AG08396 (cell line): ENCODE measurements around the gene RIOK3.
"Not testable (repeated sequence)": the region's sequence is repeated elsewhere in the genome, so short reads cannot be mapped to it uniquely, and the experiment has no call there.

Experiments used
- DNase-seq: peaks from one replicate; pipeline ENCODE4 v3.0.0; 2012; ENCODE audit warnings: low spot score, mixed read lengths

The RIOK3 gene

DNA sequence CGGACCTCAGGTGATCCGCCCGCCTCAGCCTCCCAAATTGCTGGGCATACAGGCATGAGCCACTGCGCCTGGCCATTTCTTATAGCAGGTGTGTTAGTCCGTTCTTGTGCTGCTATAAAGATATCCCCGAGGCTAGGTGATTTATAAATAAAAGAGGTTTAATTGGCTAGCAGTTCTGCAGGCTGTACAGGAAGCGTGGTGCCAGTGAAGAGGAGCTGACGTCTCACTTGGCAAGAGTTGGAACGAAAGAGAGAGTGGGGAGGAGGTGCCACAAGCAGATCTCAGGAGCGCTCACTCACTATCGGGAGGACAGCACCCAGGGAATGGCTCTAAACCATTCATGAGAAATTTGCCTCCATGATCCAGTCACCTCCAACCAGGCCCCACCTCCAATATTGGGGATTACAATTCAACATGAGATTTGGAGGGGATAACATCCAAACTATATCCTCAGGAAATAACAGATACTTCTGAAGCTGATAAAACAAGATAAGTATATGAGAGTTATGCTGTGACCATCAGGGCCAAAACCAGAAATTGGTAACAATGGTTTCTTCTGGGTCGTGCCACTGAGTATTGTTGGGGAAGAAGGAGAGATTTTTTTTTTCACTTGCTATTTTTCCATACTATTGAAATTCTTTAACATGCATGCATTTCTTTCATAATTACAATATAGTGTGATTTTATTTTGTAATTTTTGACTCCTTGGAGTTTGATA lies 42.8 kb downstream of the RIOK3 start:
- no peak for DNase-seq

DNA sequence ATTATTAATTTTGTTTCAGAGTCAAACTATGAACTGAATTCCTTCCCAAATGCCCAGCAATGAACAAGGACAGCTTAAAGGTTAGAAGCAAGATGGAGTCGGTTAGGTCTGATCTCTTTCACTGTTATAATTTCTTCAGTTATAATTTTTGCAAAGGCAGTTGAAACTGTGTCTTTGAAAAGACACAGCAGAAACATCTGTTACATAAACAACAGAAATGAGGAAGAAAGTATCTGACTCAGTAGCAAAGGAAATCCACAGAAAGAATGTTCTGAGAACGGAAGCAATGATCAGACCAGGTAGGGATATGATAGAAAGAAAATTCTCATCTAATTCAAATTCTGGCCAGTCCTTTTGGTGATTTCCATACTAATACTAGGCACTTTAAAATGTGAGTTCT lies 45.0 kb downstream of the RIOK3 start:
- no peak for DNase-seq

DNA sequence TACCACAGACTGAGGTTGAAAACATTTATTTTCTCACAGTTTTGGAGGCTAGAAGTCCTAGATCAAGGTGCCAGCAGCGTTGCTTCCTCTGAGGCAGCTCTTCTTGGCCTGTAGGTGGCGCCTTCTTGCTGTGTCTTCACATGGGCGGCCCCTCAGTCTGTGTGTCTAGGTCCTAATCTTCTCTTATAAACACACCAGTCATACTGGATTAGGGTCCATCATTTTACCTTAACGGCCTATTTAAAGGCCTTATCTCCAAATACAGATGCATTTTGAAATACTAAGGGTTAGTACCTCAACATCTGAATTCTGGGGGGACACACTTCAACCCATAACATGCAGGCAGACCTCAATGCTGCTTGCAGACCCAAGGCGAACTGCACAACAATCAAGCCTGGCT lies 45.8 kb downstream of the RIOK3 start:
- DNase-seq = peak; percentile 63

- DNase-seq = peak; percentile 43
Observed at GRCh38 chr18:23499291-23499781, 46.2 kb downstream of the RIOK3 start.

- no peak for DNase-seq
Observed at GRCh38 chr18:23501626-23502025, 48.5 kb downstream of the RIOK3 start.

DNA sequence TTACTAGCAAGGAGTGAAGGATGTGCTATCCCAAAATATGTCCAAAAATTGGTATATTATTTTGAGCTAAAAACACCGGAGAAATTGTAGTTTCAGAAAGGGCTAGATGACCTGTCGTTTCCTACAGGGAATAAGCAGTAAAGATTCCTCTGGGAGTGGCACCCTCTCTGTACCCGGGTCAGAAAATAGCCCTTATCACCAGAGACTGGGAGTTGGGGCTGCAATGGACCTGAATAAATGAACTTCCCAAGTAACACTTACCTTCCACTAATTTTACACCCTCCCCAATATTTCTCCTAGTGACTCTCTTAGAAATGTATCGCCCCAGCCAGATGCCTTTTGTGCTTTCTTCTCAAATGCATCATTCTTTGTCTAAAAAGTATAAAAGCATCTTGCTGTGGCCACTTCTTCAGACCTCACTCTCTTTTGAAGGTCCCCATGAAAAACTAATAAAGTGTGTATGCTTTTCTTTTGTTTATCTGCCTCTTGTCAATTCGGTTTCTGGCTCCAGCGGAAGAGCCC lies 49.5 kb downstream of the RIOK3 start:
- no peak for DNase-seq

DNA sequence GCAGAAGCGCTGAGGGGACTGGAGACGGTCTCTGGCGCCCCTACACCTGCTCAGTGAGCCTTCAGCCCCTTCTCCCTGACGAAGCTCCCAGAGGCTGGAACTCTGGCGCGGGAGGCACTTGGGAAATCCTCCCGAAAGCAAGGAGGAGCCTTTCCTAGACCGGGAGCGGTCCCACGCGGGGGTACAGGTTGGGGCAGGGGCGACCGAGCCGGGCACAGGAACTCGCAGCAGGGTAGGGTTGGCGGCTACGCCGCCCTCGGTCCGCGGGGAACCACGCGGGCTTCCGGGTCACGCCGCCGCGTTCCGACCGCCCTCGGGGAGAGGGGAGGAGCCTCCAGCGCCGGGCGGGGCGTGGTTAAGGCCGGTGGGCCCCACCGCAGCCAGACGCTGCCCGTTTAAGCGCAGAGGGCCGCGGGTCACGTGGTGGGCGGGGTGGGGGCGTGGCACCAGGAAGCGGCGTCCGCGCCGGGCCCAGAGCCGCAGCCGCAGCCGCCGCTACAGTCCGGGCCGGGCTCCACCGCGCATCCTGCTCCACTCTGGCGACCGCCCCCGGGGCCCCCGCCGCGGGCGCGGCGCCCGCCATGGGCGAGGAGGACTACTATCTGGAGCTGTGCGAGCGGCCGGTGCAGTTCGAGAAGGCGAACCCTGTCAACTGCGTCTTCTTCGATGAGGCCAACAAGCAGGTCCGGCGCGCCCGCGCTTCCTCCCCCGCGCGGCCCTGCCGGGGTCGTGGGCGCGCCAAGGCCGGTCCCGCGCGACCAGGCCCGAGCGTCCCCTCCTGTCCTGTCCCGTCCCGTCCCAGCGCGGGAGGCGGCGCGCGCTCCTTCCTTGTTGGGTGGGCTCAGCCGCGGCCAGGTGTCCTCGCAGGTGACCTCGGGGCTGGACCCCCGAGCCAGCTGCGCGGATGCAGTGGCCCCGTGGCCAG lies 50.2 kb downstream of the RIOK3 start, which contains the start of gene RMC1:
Gene RMC1 (plus strand): TSS at position 474 of the 925 bp plus-strand sequence. CDS start 108 bp downstream, at position 582.
- peak; percentile 98 for DNase-seq

GRCh38 chr18:23503963-23504344 lies 50.9 kb downstream of the RIOK3 start:
- peak; percentile 13 for DNase-seq

DNA sequence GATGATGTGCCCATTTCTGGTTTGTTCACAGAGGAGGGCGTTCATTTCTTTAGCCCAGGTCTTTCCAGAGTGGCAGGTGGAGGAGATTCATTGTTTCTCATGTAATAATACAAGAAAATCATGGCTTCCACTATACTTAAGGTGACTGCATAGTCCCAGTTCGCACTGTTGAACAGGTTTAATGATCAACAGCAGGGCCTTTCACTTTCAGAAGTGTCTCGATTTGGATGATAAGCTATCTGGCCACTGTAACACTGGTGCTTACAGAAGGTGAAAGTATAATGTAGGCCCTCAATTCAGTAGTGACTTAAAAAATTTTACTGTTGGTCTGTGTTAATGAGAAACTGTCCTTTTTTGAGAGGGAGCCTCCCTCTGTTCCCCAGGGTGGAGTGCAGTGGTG lies 51.6 kb downstream of the RIOK3 start:
- no peak for DNase-seq

DNA sequence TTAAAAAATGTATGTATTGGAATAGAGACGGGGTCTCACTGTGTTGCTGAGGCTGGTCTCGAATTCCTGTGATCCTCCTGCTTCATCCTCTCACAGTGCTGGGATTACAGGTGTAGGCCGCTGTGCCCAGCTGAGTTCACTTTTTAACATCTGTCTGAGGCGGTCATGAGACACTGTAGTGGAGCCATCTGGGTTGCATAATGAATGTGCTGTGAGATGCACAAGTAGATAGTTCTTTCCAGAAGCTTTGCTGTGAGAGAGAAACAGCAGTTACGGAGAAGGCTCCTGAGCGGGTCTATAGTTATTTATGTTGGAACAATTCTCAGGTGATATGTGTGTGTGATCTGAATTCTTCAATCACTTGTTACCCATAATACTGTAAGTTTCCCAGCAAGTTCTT lies 53.3 kb downstream of the RIOK3 start:
- DNase-seq = no peak

- DNase-seq = not testable (repeated sequence)
Observed at GRCh38 chr18:23510923-23511322, 57.8 kb downstream of the RIOK3 start.

DNA sequence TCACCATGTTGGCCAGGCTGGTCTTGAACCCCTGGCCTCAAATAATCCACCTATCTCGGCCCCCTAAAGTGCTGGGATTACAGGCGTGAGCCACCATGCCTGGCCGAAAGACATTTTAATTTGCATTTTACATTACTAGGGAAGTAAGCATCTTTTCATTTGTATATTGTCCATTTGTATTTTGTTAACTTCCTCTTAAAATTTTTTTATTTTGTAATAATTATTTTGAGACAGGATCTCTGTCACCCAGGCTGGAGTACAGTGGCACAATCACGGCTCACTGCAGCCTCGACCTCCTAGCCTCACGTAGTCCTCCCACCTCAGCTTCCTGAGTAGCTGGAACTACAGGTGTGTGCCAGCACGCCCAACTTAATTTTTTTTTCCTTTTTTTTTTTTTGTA lies 59.1 kb downstream of the RIOK3 start:
- DNase-seq = not testable (repeated sequence)

GRCh38 chr18:23512641-23513040 lies 59.6 kb downstream of the RIOK3 start:
- DNase-seq = no peak

- peak; percentile 75 for DNase-seq
Observed at GRCh38 chr18:23515911-23516546, 62.9 kb downstream of the RIOK3 start.

- no peak for DNase-seq
Observed at GRCh38 chr18:23519734-23520133, 66.6 kb downstream of the RIOK3 start.

DNA sequence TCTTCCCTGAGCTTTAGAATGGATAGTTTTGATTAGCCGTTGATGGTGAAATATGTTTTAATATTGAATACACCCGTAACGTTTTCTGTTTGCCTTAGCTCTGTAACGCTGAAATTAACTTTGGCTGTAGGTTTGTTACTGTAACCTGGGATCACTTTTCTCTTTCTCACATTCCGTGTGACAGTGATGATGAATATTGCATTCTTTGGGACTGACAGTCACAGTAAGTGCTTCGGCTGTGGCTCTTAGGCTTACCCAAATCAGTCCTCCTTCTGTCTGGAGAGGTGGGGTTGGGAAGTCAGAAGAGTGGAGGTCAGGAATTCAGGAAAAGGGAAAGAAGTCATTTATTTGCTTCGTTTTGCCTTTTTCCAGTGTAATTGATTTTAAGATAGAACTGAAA lies 68.2 kb downstream of the RIOK3 start:
- DNase-seq = no peak

GRCh38 chr18:23521907-23522306 lies 68.8 kb downstream of the RIOK3 start:
- DNase-seq = no peak

- peak; percentile 27 for DNase-seq
Observed at GRCh38 chr18:23523429-23524212, 70.5 kb downstream of the RIOK3 start.

DNA sequence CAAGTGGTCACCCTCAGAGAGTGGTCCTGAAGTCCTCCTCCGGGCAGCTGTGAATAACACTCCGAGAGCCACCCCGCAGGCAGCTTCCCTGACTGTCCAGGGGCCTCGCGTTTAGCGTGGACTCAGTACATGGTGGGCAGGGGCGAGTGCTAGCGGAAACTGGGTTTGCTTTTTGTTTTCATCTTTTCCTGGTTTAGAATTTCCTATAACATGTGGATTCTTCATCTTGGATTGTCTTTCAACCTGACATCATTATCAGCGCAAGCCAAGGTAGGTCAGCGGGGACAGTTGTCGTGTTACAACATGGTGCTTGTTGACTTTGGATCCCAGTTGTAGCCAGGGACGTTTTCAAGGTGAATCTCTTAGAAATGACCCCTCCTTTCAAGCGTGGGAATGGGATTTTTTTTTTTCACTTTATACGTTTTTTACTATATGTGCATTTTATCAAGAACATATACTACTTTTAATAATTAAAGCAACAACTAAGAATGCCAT lies 71.2 kb downstream of the RIOK3 start:
- no peak for DNase-seq

DNA sequence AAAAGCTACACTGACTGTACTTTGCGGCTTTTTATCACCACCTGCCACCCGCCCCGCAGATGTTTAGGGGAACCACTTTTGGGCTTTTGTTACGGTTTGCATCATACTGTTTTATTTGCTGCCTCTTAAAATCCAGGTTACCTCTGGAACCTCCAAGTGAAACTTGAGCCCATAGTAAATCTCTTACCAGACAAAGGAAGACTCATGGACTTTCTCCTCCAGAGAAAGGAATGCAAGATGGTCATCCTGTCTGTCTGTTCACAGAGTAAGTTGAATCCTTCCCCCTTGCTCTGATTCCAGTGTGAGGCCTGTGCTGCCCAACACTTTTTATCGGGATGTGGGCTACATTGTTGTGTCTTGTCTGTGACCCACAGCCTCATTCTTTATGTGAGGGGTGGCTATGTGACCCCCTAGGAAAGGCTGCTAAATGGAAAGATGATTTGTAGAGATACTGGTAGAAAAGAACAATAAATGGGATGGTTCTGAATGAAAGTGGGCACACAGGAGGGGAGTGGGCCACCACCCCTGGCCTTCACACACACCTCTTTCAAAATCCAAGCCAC lies 73.5 kb downstream of the RIOK3 start:
- DNase-seq = no peak
